ENCODE results near the gene GPR15LG. TPM values are rescaled to one million over a fixed set of nuclear protein-coding genes. Genes with fewer than 3 reads are reported as not detected.
A peak's percentile ranks its signal among the peaks of the same experiment; 100 is the strongest.

GPR15LG gene
- total and polyA plus RNA-seq, 10 of the 15 experiments (the other 5 are each of a cell fraction or from before 2014, with no cell fraction given), result 1.1 to 12.2 (median 1.4) TPM

- H3K9ac ChIP-seq (ENCODE audit: control insufficient read depth, insufficient read depth, low read length), result no peak overlapping the region
- no peaks in the 10 kb centered on the region for H4K20me1 ChIP-seq (ENCODE audit: control insufficient read depth, insufficient read depth)
- ChIA-PET SMC1A (ENCODE audit: uncharacterized antibody, unreplicated experiment) (interaction anchor here (0.6 to 4.6 kb wide), 5 partner anchors 9 to 133 kb away, joined by 3 to 29 read pairs (median 3); no protein-coding TSS in a partner anchor), CTCF (interaction anchor here (0.6 to 28.3 kb wide), 19 partner anchors 9 to 630 kb away, joined by 3 to 788 read pairs (median 3); partner anchors contain the start of genes GHITM, GPR15LG and LRIT2), RAD21 (ENCODE audit: unreplicated experiment) (interaction anchor here (1.7 to 2.6 kb wide), 2 partner anchors 66 to 155 kb away, joined by 3 to 28 read pairs; no protein-coding TSS in a partner anchor), POLR2A (no interaction called here)
- TF ChIP-seq NR2F1 (conservative IDR thresholded peaks at IDR 0.05) (peak; percentile 69), FOS (IDR thresholded peaks at IDR 0.05; ENCODE audit: borderline replicate concordance, extremely low read depth, insufficient read length) (no peak), CTCF (IDR thresholded peaks at IDR 0.05 in 2 of 3, conservative IDR thresholded peaks at IDR 0.05 in 1 of 3; ENCODE audit: control insufficient read depth in 2 of 3, extremely low read depth in 1 of 3, insufficient read depth in 1 of 3, low read depth in 3 of 3, low read length in 3 of 3) (peak; percentile 70 to 78 (median 76)), WRNIP1 (IDR thresholded peaks at IDR 0.05; ENCODE audit: borderline replicate concordance, low read depth, low read length) (no peak), BHLHE40 (IDR thresholded peaks at IDR 0.05; ENCODE audit: borderline replicate concordance in 1 of 2, low read depth in 2 of 2, low read length in 1 of 2) (peak in 1 of 2 experiments; percentile 34; a peak in 1 of 4 replicates), ZBED1 (IDR thresholded peaks at IDR 0.05; ENCODE audit: borderline replicate concordance) (no peak), PAX8 (IDR thresholded peaks at IDR 0.05) (no peak), SMC3 (IDR thresholded peaks at IDR 0.05; ENCODE audit: borderline replicate concordance, low read length) (peak; percentile 52), RAD21 (IDR thresholded peaks at IDR 0.05; ENCODE audit: insufficient read depth, low read depth, low read length) (peak; percentile 70)
- FAIRE-seq (peak; percentile 92), DNase-seq (ENCODE audit: low read depth, low spot score) (no peak), ATAC-seq (peak; percentile 98)
- in situ Hi-C loops (cut with MboI) (no loop called here), intact Hi-C loops (cut with micrococcal nuclease; ENCODE audit: unreplicated experiment) (no loop called here)
- no peaks in the 10 kb centered on the region for H3K79me2 ChIP-seq (ENCODE audit: control insufficient read depth, insufficient read depth, low read length)
- H3K9me3 ChIP-seq (replicated peaks; ENCODE audit: control insufficient read depth, insufficient read depth, low read length), result peaks cover 4% of the 10 kb centered on the region; the same call in 1 of the 3 replicates
- H3K36me3 ChIP-seq (ENCODE audit: control insufficient read depth in 2 of 2, insufficient read depth in 2 of 2, low read length in 1 of 2), result no peaks in the 10 kb centered on the region
- H3K27me3 ChIP-seq (replicated peaks in 1 of 2; ENCODE audit: control insufficient read depth in 2 of 2, insufficient read depth in 2 of 2, low read length in 1 of 2), result no peaks in the 10 kb centered on the region; a peak in 2 of 4 replicates
- BruUV-seq (replicated peaks), result no TSS peak
- WGBS (ENCODE audit: insufficient coverage, insufficient replicate concordance, low lambda C conversion rate, missing lambda C conversion rate), result 9% methylated on average over 12 of the region's 12 CpGs
- H3K27ac ChIP-seq (ENCODE audit: control insufficient read depth, insufficient read depth), result no peak overlapping the region
- H3K4me1 ChIP-seq (ENCODE audit: control insufficient read depth, insufficient read depth, low read length), result no peaks in the 10 kb centered on the region
- H2AFZ ChIP-seq (ENCODE audit: control insufficient read depth, low read depth, low read length), result no peak overlapping the region
- no peak overlapping the region for H3K4me3 ChIP-seq
- H3K4me2 ChIP-seq (ENCODE audit: control insufficient read depth, insufficient read depth), result no peak overlapping the region
Observed at GRCh38 chr10:84214612-84215235, 41.1 kb downstream of the GPR15LG start.

All from GM12878 (cell line).